Smooth muscle cell (in vitro differentiated cells): Measurements from ENCODE around the gene SPNS3. TPM values are rescaled to one million over a fixed set of nuclear protein-coding genes. Genes with fewer than 3 reads are reported as not detected.

Experiments used
- DNase-seq: peaks from one replicate; lab custom pipeline; 2025; ENCODE audit not compliant: unreplicated experiment; lab: John Stamatoyannopoulos, UW
- H2AFZ ChIP-seq: fragments of 200-600 bp; sonication (generic); 2 replicates; pipeline ENCODE4 v1.6.0; 2016; ENCODE audit warnings: antibody characterized with exemption, low read depth, mild to moderate bottlenecking
- H3F3A ChIP-seq: fragments of 200-600 bp; sonication (generic); 2 replicates; pipeline ENCODE4 v1.6.0; 2017; ENCODE audit warnings: antibody characterized with exemption, low read depth
- H3K27ac ChIP-seq: fragments of 200-600 bp; sonication (generic); 2 replicates; pipeline ENCODE4 v1.5.1; 2016; ENCODE audit warnings: low read depth, mild to moderate bottlenecking
- H3K27me3 ChIP-seq: fragments of 200-600 bp; sonication (generic); 2 replicates; pipeline ENCODE4 v1.6.1; 2016; ENCODE audit warnings: low read depth, mild to moderate bottlenecking
- H3K36me3 ChIP-seq: fragments of 200-600 bp; sonication (generic); 2 replicates; pipeline ENCODE4 v1.5.1; 2016; ENCODE audit warnings: low read depth
- H3K4me1 ChIP-seq: fragments of 200-600 bp; sonication (generic); 2 replicates; pipeline ENCODE4 v1.5.1; 2016; ENCODE audit warnings: low read depth
- H3K4me2 ChIP-seq: fragments of 200-600 bp; sonication (generic); 2 replicates; pipeline ENCODE4 v1.6.0; 2016; ENCODE audit warnings: mild to moderate bottlenecking
- H3K4me3 ChIP-seq: fragments of 200-600 bp; sonication (generic); 2 replicates; pipeline ENCODE4 v1.5.1; 2016; ENCODE audit warnings: mild to moderate bottlenecking
- H3K79me2 ChIP-seq: fragments of 200-600 bp; sonication (generic); 2 replicates; pipeline ENCODE4 v1.6.0; 2016; ENCODE audit warnings: low read depth, mild to moderate bottlenecking
- H3K9ac ChIP-seq: fragments of 200-600 bp; sonication (generic); 2 replicates; pipeline ENCODE4 v1.6.0; 2016; ENCODE audit warnings: low read depth
- H3K9me3 ChIP-seq: fragments of 200-600 bp; sonication (generic); replicated peaks from 2 replicates; pipeline ENCODE4 v1.5.1; 2016; ENCODE audit warnings: low read depth
- H4K20me1 ChIP-seq: fragments of 200-600 bp; sonication (generic); 2 replicates; pipeline ENCODE4 v1.6.0; 2016; ENCODE audit warnings: low read depth
- CTCF ChIP-seq: fragments of 200-600 bp; sonication (generic); IDR thresholded peaks from 2 replicates; pipeline ENCODE4 v1.5.1; 2017; ENCODE audit warnings: borderline replicate concordance, mild to moderate bottlenecking, antibody characterized with exemption; ENCODE audit not compliant: insufficient read depth, poor library complexity, severe bottlenecking
- WGBS: methylation state at CpG from one replicate; pipeline ENCODE4 v1.1.7; 2016; ENCODE audit warnings: low lambda C conversion rate; 5-methylcytosine and 5-hydroxymethylcytosine counted together
- polyA plus RNA-seq: library from polyadenylated mRNA; unstranded; fragments of >200 nt; fragmentation: Nextera tagmentation; extraction: Ambion mirVana; gene quantifications from 2 replicates; pipeline ENCODE4 v1.2.1, GENCODE V29; 2016
- total RNA-seq: library from RNA; depleted of rRNA; stranded (reverse); fragments of >200 nt; gene quantifications from 2 replicates; pipeline ENCODE4 v1.2.3, GENCODE V29; 2014

Gene SPNS3
- total and polyA plus RNA-seq, 2 experiments from 2014 or later, result not detected

DNA sequence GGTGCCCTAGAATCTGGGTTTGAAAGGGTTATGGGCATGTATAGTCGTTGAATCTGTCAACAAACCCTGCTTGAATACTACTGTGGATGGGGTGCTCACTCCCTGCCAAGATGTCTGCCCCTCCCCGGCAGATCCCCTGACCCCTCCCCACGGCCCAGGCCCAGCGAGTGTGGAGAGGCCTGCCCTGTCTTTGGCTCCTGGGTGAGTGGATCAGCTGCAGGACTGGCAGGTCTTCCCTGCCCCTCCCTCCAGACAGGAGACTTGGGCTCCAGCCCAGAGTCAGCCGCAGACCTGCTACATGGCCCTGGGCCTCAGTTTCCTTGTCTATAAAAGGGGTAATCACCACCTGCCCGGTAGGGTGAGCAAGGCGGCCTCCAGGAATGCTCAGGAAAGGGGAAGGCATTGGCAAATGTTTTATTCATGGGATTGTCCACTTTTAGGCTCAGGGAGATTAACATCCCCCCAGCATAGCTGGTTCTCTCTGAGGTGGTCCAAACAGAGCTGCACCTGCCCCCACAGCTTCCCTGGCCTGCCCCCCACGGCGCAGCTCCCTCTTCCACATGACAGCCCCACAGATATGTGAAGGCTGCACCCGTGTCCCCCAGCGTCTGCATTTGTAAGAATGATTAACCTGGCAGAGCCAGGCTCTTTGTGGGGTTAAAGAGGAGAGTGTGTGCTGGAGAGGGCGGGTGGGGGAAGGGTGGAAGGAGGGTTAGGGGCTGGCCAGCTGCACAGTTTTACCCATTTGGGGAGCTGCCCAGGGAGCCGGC, 46.4 kb downstream of the SPNS3 start:
- no peaks in the 10 kb centered on the region for H3K36me3 ChIP-seq
- H3K4me3 ChIP-seq, result no peak overlapping the region
- no peak overlapping the region for H3K4me2 ChIP-seq
- no peak overlapping the region for H3K9ac ChIP-seq
- TF ChIP-seq CTCF, result no peak
- no peak overlapping the region for H3K27ac ChIP-seq
- H4K20me1 ChIP-seq, result no peaks in the 10 kb centered on the region
- WGBS, result 79% methylated on average over 13 of the region's 13 CpGs
- H3K27me3 ChIP-seq, result no peaks in the 10 kb centered on the region
- H3K9me3 ChIP-seq, result no peaks in the 10 kb centered on the region
- no peak for DNase-seq
- no peak overlapping the region for H2AFZ ChIP-seq
- peaks cover 17% of the 10 kb centered on the region for H3K4me1 ChIP-seq
- H3F3A ChIP-seq, result no peaks in the 10 kb centered on the region
- no peaks in the 10 kb centered on the region for H3K79me2 ChIP-seq

GRCh38 chr17:4480929-4481898, 47.5 kb downstream of the SPNS3 start:
- no peak for TF ChIP-seq CTCF
- WGBS, result 63% methylated on average over 14 of the region's 14 CpGs

DNA sequence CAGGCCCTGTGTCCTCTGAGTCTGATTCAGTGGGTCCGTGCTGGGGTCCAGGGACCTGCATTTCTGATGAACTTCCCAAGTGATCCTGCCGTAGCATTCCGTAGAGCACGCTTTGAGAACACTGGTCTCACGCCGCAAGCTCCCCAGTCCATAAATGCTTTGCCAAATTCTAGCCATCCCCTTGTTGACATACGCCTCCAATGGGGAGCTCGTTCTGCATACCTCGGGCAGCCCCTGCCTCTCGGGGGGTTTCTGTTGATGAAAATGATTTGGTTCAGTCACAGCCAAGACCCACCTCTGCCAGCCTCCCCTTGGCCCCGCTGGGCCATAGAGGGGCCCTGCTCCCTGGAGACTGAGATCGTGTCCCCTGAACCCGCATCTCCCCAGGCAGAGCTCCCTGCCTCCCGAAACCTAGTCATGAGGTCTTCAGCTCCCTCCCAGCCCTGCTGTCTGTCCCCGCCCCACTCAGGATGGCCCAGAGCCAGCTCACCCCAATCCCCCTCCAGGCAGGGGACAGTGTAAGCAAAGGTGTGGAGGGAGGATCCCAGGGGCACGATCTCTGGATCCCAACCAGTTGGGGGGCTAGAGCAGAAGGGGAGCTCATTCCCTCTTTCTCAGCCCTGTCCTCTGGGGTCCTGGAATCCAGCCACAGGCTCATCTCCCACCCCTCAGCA, 48.7 kb downstream of the SPNS3 start:
- H3K27ac ChIP-seq, result peak overlapping the region; percentile 72
- no peaks in the 10 kb centered on the region for H3F3A ChIP-seq
- DNase-seq, result no peak
- no peak overlapping the region for H2AFZ ChIP-seq
- H3K4me1 ChIP-seq, result peaks cover 5% of the 10 kb centered on the region
- TF ChIP-seq CTCF, result no peak
- no peaks in the 10 kb centered on the region for H3K9me3 ChIP-seq
- H3K36me3 ChIP-seq, result no peaks in the 10 kb centered on the region
- no peaks in the 10 kb centered on the region for H3K27me3 ChIP-seq
- no peaks in the 10 kb centered on the region for H3K79me2 ChIP-seq
- H3K4me3 ChIP-seq, result no peak overlapping the region
- no peak overlapping the region for H3K4me2 ChIP-seq
- H4K20me1 ChIP-seq, result no peaks in the 10 kb centered on the region
- no peak overlapping the region for H3K9ac ChIP-seq
- 88% methylated on average over 16 of the region's 16 CpGs for WGBS

More at GRCh38 chr17:4480929-4481898, 47.5 kb downstream of the SPNS3 start:
- H3K27me3 ChIP-seq, result no peaks in the 10 kb centered on the region
- no peaks in the 10 kb centered on the region for H3K9me3 ChIP-seq
- no peak overlapping the region for H3K4me3 ChIP-seq
- no peak overlapping the region for H3K9ac ChIP-seq
- DNase-seq, result no peak
- no peaks in the 10 kb centered on the region for H3K36me3 ChIP-seq
- no peaks in the 10 kb centered on the region for H3K79me2 ChIP-seq
- H4K20me1 ChIP-seq, result no peaks in the 10 kb centered on the region
- no peak overlapping the region for H3K27ac ChIP-seq
- H3F3A ChIP-seq, result no peaks in the 10 kb centered on the region
- H3K4me1 ChIP-seq, result peaks cover 14% of the 10 kb centered on the region
- H3K4me2 ChIP-seq, result no peak overlapping the region
- no peak overlapping the region for H2AFZ ChIP-seq
